IMR-90 (cell line): ENCODE measurements around the gene NKX6-2. TPM values are rescaled to one million over a fixed set of nuclear protein-coding genes. Genes with fewer than 3 reads are reported as not detected.

Experiments
- ATAC-seq: fragments of 200-7000 bp; cut with Tn5 transposase; 2 replicates; pipeline ENCODE4 v1.9.1; 2020; ENCODE audit warnings: low read depth, mild to moderate bottlenecking, moderate library complexity
- BruUV-seq: library from RNA; stranded (reverse); fragments of 400-500 nt; replicated peaks from 2 replicates; lab custom pipeline; 2021; lab: Mats Ljungman, UMichigan
- CTCF ChIA-PET: fragments of 300-600 bp; formaldehyde crosslinking; extraction: SDS; loops from one replicate; lab custom pipeline; 2021; ENCODE audit warnings: antibody characterized with exemption; lab: Yijun Ruan, JAX
- POLR2A ChIA-PET: fragments of 300-600 bp; sonication (Branson Sonifier 250); formaldehyde crosslinking; loops from one replicate; lab custom pipeline; 2022; ENCODE audit warnings: antibody characterized with exemption; ENCODE audit not compliant: unreplicated experiment; lab: Charles Lee
- DNase-seq: peaks from one replicate; pipeline ENCODE4 v3.0.0; 2013
- H2AFZ ChIP-seq: replicated peaks from 2 replicates; pipeline ENCODE3; 2013; ENCODE audit warnings: low read length, mild to moderate bottlenecking; ENCODE audit not compliant: poor library complexity
- H2AK5ac ChIP-seq: 2 replicates; pipeline ENCODE4 v1.6.1; 2013; ENCODE audit warnings: low read depth, low read length, inconsistent platforms
- H2AK9ac ChIP-seq: replicated peaks from 2 replicates; pipeline ENCODE3; 2013; ENCODE audit warnings: mild to moderate bottlenecking, low read depth, low read length, moderate library complexity; ENCODE audit not compliant: poor library complexity
- H2BK120ac ChIP-seq: 2 replicates; pipeline ENCODE4 v1.6.1; 2013; ENCODE audit warnings: low read depth, low read length, inconsistent platforms
- H2BK15ac ChIP-seq: 3 replicates; pipeline ENCODE4 v1.6.1; 2013; ENCODE audit warnings: low read depth, low read length, inconsistent platforms
- H2BK20ac ChIP-seq: 2 replicates; pipeline ENCODE4 v1.6.1; 2013; ENCODE audit warnings: low read depth, mild to moderate bottlenecking, inconsistent platforms, low read length, moderate library complexity
- H2BK5ac ChIP-seq: 2 replicates; pipeline ENCODE4 v1.6.1; 2013; ENCODE audit warnings: mild to moderate bottlenecking, low read depth, low read length, inconsistent platforms; ENCODE audit not compliant: poor library complexity, severe bottlenecking
- H3K14ac ChIP-seq: replicated peaks from 2 replicates; pipeline ENCODE4 v1.6.1; 2013; ENCODE audit warnings: low read depth, low read length, inconsistent platforms
- H3K18ac ChIP-seq: 2 replicates; pipeline ENCODE4 v1.6.1; 2013; ENCODE audit warnings: low read depth, low read length, control low read depth
- H3K23ac ChIP-seq: 2 replicates; pipeline ENCODE4 v1.6.1; 2013; ENCODE audit warnings: low read depth, low read length, inconsistent platforms
- H3K27ac ChIP-seq: 2 replicates; pipeline ENCODE4 v1.5.1; 2013; ENCODE audit warnings: mild to moderate bottlenecking, control low read depth, low read length; ENCODE audit not compliant: insufficient read depth
- H3K27me3 ChIP-seq: 2 replicates; pipeline ENCODE4 v1.6.1; 2013; ENCODE audit warnings: low read length; ENCODE audit not compliant: control insufficient read depth, insufficient read depth
- H3K36me3 ChIP-seq: 2 replicates; pipeline ENCODE4 v1.6.1; 2013; ENCODE audit warnings: low read length, mixed read lengths; ENCODE audit not compliant: control insufficient read depth, insufficient read depth
- H3K4ac ChIP-seq: 2 replicates; pipeline ENCODE4 v1.6.1; 2013; ENCODE audit warnings: low read depth, low read length, inconsistent platforms
- H3K4me1 ChIP-seq: 2 replicates; pipeline ENCODE4 v1.6.1; 2013; ENCODE audit warnings: low read length, mixed read lengths; ENCODE audit not compliant: control insufficient read depth, insufficient read depth
- H3K4me2 ChIP-seq: 2 replicates; pipeline ENCODE4 v1.6.1; 2013; ENCODE audit warnings: low read depth, mild to moderate bottlenecking, control low read depth, low read length, moderate library complexity
- H3K4me3 ChIP-seq: 2 replicates; pipeline ENCODE4 v1.5.1; 2013; ENCODE audit warnings: low read depth, mild to moderate bottlenecking, control low read depth, low read length, moderate library complexity; ENCODE audit not compliant: insufficient read depth
- H3K56ac ChIP-seq: 2 replicates; pipeline ENCODE4 v1.6.1; 2013; ENCODE audit warnings: low read length, inconsistent platforms; ENCODE audit not compliant: insufficient read depth; ENCODE audit errors: extremely low read depth
- H3K79me1 ChIP-seq, 2 experiments: 2 replicates each; pipeline ENCODE4 v1.6.1; 2013; ENCODE audit warnings: low read length in 2 of 2, inconsistent platforms in 1 of 2, low read depth in 1 of 2
- H3K9ac ChIP-seq: 2 replicates; pipeline ENCODE4 v1.6.1; 2013; ENCODE audit warnings: low read depth, low read length, control low read depth
- H3K9me1 ChIP-seq: 2 replicates; pipeline ENCODE4 v1.6.1; 2013; ENCODE audit warnings: low read length, inconsistent platforms; ENCODE audit not compliant: insufficient read depth
- H3K9me3 ChIP-seq: 2 replicates; pipeline ENCODE4 v1.6.1; 2013; ENCODE audit warnings: low read length; ENCODE audit not compliant: control insufficient read depth, insufficient read depth
- H4K20me1 ChIP-seq: 2 replicates; pipeline ENCODE4 v1.6.1; 2013; ENCODE audit warnings: low read length, inconsistent platforms; ENCODE audit not compliant: insufficient read depth
- H4K5ac ChIP-seq: 2 replicates; pipeline ENCODE4 v1.6.1; 2013; ENCODE audit warnings: mild to moderate bottlenecking, low read depth, low read length, control low read depth
- H4K8ac ChIP-seq, 2 experiments: 2 replicates each; pipeline ENCODE4 v1.6.1; 2013; ENCODE audit warnings: low read depth in 2 of 2, low read length in 2 of 2, control low read depth in 1 of 2, inconsistent platforms in 1 of 2
- H4K91ac ChIP-seq: 2 replicates; pipeline ENCODE4 v1.6.1; 2013; ENCODE audit warnings: low read depth, low read length, inconsistent platforms; ENCODE audit not compliant: insufficient read depth
- BHLHE40 ChIP-seq: fragments of 150-350 bp; IDR thresholded peaks from 2 replicates; pipeline ENCODE4 v1.6.1; 2016; ENCODE audit warnings: mild to moderate bottlenecking, low read depth, low read length
- CHD1 ChIP-seq: IDR thresholded peaks from 2 replicates; pipeline ENCODE4 v1.6.1; 2012; ENCODE audit warnings: low read depth, low read length, improper control_type of control experiment
- CTCF ChIP-seq: conservative IDR thresholded peaks from 2 replicates; pipeline ENCODE4 v1.5.1; 2012; ENCODE audit warnings: mild to moderate bottlenecking, low read depth, low read length, improper control_type of control experiment
- ELK1 ChIP-seq: fragments of 150-350 bp; IDR thresholded peaks from 2 replicates; pipeline ENCODE4 v1.6.1; 2016; ENCODE audit warnings: low read depth, mild to moderate bottlenecking, low read length, moderate library complexity, borderline replicate concordance
- FOS ChIP-seq: fragments of 150-350 bp; IDR thresholded peaks from 2 replicates; pipeline ENCODE4 v1.6.1; 2016; ENCODE audit warnings: low read depth, low read length
- MAFK ChIP-seq: IDR thresholded peaks from 2 replicates; pipeline ENCODE4 v1.6.1; 2012; ENCODE audit warnings: low read depth, low read length, improper control_type of control experiment
- MAZ ChIP-seq: IDR thresholded peaks from 2 replicates; pipeline ENCODE4 v1.6.1; 2012; ENCODE audit warnings: low read depth, mild to moderate bottlenecking, low read length, improper control_type of control experiment, moderate library complexity, borderline replicate concordance
- RAD21 ChIP-seq: IDR thresholded peaks from 2 replicates; pipeline ENCODE4 v1.6.1; 2012; ENCODE audit warnings: low read length, improper control_type of control experiment
- RCOR1 ChIP-seq: IDR thresholded peaks from 2 replicates; pipeline ENCODE4 v1.6.1; 2012; ENCODE audit warnings: mild to moderate bottlenecking, low read length, improper control_type of control experiment; ENCODE audit not compliant: insufficient replicate concordance
- RFX5 ChIP-seq: IDR thresholded peaks from 2 replicates; pipeline ENCODE4 v1.8.0; 2012; ENCODE audit warnings: low read depth, mild to moderate bottlenecking, low read length, moderate library complexity
- SMC3 ChIP-seq: fragments of 150-350 bp; IDR thresholded peaks from 2 replicates; pipeline ENCODE4 v1.6.1; 2016; ENCODE audit warnings: low read depth, mild to moderate bottlenecking, antibody characterized with exemption, low read length, moderate library complexity
- WGBS, 2 experiments: methylation state at CpG; one replicate each; pipeline versions ENCODE4 v1.1.5 to v1.1.7; 2013; ENCODE audit warnings: missing lambda C conversion rate in 2 of 2; ENCODE audit not compliant: insufficient read length in 1 of 2; ENCODE audit errors: extremely low coverage in 2 of 2; 5-methylcytosine and 5-hydroxymethylcytosine counted together
- dilution Hi-C: fragments of 300-500 bp; cut with HindIII; formaldehyde crosslinking; loops from one replicate; pipeline ENCODE4 v1.14.3; 2018; ENCODE audit warnings: low sequenced_read_pairs; ENCODE audit not compliant: unreplicated experiment
- in situ Hi-C: fragments of 300-500 bp; cut with MboI; formaldehyde crosslinking; loops from 3 replicates; pipeline ENCODE4 v1.14.3; 2019; ENCODE audit warnings: low sequenced_read_pairs, inconsistent platforms, mixed read lengths
- intact Hi-C: fragments of 100-400 bp; cut with micrococcal nuclease; formaldehyde crosslinking; loops from 2 replicates; pipeline ENCODE4 v1.10.0; 2022
- polyA plus RNA-seq, 3 experiments: library from polyadenylated mRNA; depleted of rRNA; stranded (reverse); fragments of >200 nt; gene quantifications; 2 replicates each; pipeline ENCODE4 v1.2.3, GENCODE V29; 2012; ENCODE audit warnings: low replicate concordance in 1 of 3
- total RNA-seq: library from RNA; depleted of rRNA; stranded (reverse); fragments of >200 nt; gene quantifications from 2 replicates; pipeline ENCODE4 v1.2.3, GENCODE V29; 2012

Gene NKX6-2
- total and polyA plus RNA-seq, 2 of the 4 experiments (the other 2 are of a cell fraction): not detected

GRCh38 chr10:132809232-132810140 is 23.5 kb upstream of the NKX6-2 start (continued):
- TF ChIP-seq RCOR1: no peak

DNA sequence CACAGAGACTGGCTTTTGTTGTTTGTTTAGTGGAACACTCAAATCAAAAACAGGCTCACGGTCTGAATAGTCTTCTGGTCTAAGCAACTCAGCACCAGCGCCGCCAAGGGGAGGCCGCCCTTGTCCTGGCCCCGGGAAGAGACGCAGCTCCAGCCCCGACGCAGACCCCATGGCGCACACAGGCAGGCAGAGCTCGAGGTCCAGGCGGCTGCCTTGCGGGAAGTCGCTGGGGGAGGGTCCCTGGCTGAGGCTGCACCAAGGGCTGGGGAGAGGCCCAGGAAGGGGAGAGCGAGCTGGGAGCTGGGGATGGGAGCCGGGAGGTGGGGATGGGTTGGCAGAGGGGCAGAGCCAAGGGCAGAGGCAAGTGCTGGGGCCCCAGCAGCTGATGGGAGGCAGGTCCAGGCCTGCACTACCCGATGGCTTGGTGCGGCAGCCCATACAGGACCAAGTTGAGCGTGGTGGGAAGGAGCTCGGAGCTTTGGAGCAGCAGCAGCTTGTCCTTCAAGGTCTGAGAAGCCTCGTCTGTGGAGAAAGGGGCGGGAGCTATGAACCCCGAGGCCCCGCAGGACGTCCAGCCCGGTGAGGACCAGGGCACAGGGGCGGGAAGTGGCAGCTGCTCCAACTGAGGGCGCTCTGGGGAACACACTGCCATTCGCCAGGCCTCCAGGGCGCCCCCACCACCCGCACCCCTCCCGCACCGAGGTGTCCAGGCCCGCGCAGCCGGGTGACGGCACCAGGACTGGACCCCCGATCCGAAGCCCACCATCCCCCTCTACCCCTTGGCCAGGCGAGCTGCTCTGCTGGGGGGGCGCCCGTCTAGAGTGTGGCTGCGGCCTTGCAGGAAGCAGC is 22.7 kb upstream of the NKX6-2 start:
- Histone ChIP-seq H3K27ac (no peak overlapping the region), H3K18ac (no peak overlapping the region), H3K14ac (no peak overlapping the region), H3K4ac (no peak overlapping the region), H3K36me3 (no peaks in the 10 kb centered on the region), H3K23ac (no peak overlapping the region), H4K8ac (no peak overlapping the region), H3K4me3 (no peak overlapping the region), H3K9me3 (no peaks in the 10 kb centered on the region), H3K9ac (no peak overlapping the region), H3K4me2 (no peak overlapping the region), H2BK15ac (no peak overlapping the region), H2BK120ac (no peak overlapping the region), H2AK5ac (no peak overlapping the region), H4K5ac (no peak overlapping the region), H2AFZ (no peak overlapping the region), H2BK5ac (no peak overlapping the region), H2AK9ac (no peak overlapping the region), H3K4me1 (no peaks in the 10 kb centered on the region), H2BK20ac (no peak overlapping the region), H3K9me1 (no peaks in the 10 kb centered on the region), H3K56ac (no peak overlapping the region), H3K79me1 (no peaks in the 10 kb centered on the region), H3K27me3 (peaks cover 29% of the 10 kb centered on the region; the same call in 1 of the 2 replicates), H4K20me1 (no peaks in the 10 kb centered on the region), H4K91ac (no peak overlapping the region)
- BruUV-seq: no TSS peak
- dilution Hi-C loops (no loop called here), intact Hi-C loops (no loop called here), in situ Hi-C loops (no loop called here)
- ChIA-PET POLR2A (no interaction called here), CTCF (no interaction called here)
- WGBS, 2 experiments: 34% methylated on average over 18 of the region's 42 CpGs; no CpG with 5 or more reads in 1 of the 2 experiments
- DNase-seq: no peak
- no peak for ATAC-seq
- no peak for TF ChIP-seq CHD1
- TF ChIP-seq RCOR1: no peak
- no peak for TF ChIP-seq RAD21
- no peak for TF ChIP-seq ELK1
- no peak for TF ChIP-seq RFX5
- no peak for TF ChIP-seq MAFK
- TF ChIP-seq CTCF: no peak
- TF ChIP-seq FOS: no peak
- no peak for TF ChIP-seq BHLHE40
- no peak for TF ChIP-seq MAZ
- TF ChIP-seq SMC3: no peak
